ENCODE results near the gene MED12. TPM values are rescaled to one million over a fixed set of nuclear protein-coding genes. Genes with fewer than 3 reads are reported as not detected.

The MED12 gene
- total RNA-seq, 2 experiments from 2014 or later, result 49.0 to 50.2 TPM

DNA sequence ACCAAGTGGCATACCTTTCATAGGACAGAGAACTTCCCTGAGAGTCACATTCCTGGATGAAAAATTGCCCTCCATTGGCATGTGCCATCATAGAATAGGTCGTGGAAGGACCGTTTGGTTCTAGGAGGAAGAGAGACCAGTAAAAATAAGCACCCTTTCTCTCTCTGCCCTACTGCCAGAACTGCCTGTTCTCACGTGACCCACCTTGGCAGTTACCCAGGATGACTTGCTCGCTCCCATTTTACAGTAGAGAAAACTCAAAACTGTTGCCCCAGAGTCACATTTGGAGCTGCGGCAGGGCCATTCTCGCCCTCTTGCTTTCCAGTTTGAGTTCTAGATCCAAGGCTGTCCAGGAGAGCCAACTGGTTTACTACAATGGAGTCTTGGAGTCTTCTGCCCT, 25.1 kb downstream of the MED12 start:
- DNase-seq, result no peak
- POLR2A ChIA-PET, result no interaction called here
- H3K27ac Mint-ChIP-seq, result no peak overlapping the region
- no peak for ATAC-seq
- peaks cover 20% of the 10 kb centered on the region for H3K36me3 Mint-ChIP-seq (ENCODE audit: low read depth)
- CTCF ChIA-PET, result no interaction called here
- no peaks in the 10 kb centered on the region for H3K9me3 Mint-ChIP-seq (ENCODE audit: insufficient read depth)
- no peaks in the 10 kb centered on the region for H3K27me3 Mint-ChIP-seq (ENCODE audit: low read depth)
- peaks cover 20% of the 10 kb centered on the region for H3K4me1 Mint-ChIP-seq (ENCODE audit: low read depth)
- H3K4me3 Mint-ChIP-seq, result no peak overlapping the region

DNA sequence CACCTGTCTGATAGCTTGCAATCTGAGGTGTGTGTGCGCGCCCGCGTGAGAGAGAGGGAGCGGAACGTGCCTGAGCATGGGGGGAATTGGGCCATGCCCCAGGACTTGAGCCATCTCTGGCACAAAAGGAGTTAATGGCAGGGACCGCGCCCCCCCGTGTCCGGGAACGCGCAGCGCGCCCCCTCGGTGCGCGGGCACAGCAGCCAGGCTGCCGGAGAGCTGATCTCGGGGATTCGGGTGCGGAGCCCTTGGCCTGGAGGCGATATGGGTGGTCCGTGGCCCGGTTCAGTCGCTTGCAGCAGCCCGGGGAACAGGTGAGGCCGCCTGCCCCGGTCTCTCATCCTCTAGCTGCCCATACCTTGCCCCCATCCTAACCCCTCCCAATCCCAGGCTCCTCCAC, 26.3 kb downstream of the MED12 start, which contains the start of gene NLGN3:
Gene NLGN3, plus strand, starts transcription at position 191 of the 400 bp plus-strand sequence. CDS start 2,909 bp downstream, outside the sequence.
- no peak within 1 kb of the TSS for H3K27ac Mint-ChIP-seq
- H3K4me3 Mint-ChIP-seq, result no peak within 1 kb of the TSS
- H3K27me3 Mint-ChIP-seq (ENCODE audit: low read depth), result no peaks in the 10 kb centered on the region
- ChIA-PET CTCF (no interaction called here), POLR2A (no interaction called here)
- DNase-seq (no peak), ATAC-seq (no peak)
- peaks cover 16% of the 10 kb centered on the region for H3K4me1 Mint-ChIP-seq (ENCODE audit: low read depth)
- peaks cover 10% of the 10 kb centered on the region for H3K36me3 Mint-ChIP-seq (ENCODE audit: low read depth)
- H3K9me3 Mint-ChIP-seq (ENCODE audit: insufficient read depth), result no peaks in the 10 kb centered on the region

DNA sequence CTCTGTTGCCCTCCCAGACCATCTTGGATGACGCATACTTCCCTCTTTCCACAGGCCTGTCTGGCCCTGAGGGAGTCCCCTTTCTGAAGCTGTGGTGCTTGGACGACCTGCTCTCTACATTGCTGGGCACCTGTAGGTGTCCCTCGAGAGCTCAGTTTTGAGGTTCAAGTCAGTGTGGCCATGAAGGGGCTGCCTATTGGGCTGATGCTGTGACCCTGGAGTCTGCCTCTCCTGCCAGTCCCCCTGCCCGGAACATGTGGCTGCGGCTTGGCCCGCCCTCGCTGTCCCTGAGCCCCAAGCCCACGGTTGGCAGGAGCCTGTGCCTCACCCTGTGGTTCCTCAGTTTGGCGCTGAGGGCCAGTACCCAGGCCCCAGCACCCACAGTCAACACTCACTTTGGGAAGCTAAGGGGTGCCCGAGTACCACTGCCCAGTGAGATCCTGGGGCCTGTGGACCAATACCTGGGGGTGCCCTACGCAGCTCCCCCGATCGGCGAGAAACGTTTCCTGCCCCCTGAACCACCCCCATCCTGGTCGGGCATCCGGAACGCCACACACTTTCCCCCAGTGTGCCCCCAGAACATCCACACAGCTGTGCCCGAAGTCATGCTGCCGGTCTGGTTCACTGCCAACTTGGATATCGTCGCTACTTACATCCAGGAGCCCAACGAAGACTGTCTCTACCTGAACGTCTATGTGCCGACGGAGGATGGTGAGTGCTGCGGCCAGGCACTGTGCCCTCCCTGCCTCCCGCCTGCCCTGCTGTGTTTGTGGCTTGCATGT, 29.3 kb downstream of the MED12 start:
- DNase-seq (no peak), ATAC-seq (no peak)
- ChIA-PET POLR2A (no interaction called here), CTCF (no interaction called here)
- H3K27me3 Mint-ChIP-seq (ENCODE audit: low read depth), result no peaks in the 10 kb centered on the region
- H3K36me3 Mint-ChIP-seq (ENCODE audit: low read depth), result peaks cover 1% of the 10 kb centered on the region
- H3K9me3 Mint-ChIP-seq (ENCODE audit: insufficient read depth), result no peaks in the 10 kb centered on the region
- peaks cover 7% of the 10 kb centered on the region for H3K4me1 Mint-ChIP-seq (ENCODE audit: low read depth)
- H3K4me3 Mint-ChIP-seq, result no peak overlapping the region
- H3K27ac Mint-ChIP-seq, result no peak overlapping the region

DNA sequence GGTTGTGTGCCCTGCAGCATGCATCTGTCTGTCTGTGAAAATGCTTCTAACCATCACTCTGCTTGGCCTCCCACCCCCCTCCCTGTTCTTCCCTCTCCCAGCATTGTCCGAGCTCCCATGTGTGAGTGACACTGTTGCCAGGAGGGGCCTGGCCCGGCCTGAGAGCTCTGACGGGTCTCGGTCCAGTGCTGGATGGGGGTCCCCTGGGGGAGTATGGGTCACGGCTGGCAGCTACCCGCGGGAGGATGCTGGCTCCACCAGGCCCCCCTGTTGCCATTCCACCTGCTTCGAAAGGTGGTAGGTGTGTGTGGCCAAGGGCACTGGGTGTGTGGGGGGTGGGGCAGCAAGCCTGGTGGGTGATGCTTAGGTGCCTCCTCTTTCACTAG, 29.9 kb downstream of the MED12 start:
- DNase-seq, result no peak
- no peak overlapping the region for H3K27ac Mint-ChIP-seq
- H3K36me3 Mint-ChIP-seq (ENCODE audit: low read depth), result no peaks in the 10 kb centered on the region
- no peaks in the 10 kb centered on the region for H3K27me3 Mint-ChIP-seq (ENCODE audit: low read depth)
- ChIA-PET CTCF (interaction anchor here (0.6 kb wide), 1 partner anchor 58 kb away, joined by 3 read pairs; no protein-coding TSS in a partner anchor), POLR2A (no interaction called here)
- H3K4me1 Mint-ChIP-seq (ENCODE audit: low read depth), result peaks cover 7% of the 10 kb centered on the region
- H3K9me3 Mint-ChIP-seq (ENCODE audit: insufficient read depth), result no peaks in the 10 kb centered on the region
- no peak overlapping the region for H3K4me3 Mint-ChIP-seq
- ATAC-seq, result no peak

DNA sequence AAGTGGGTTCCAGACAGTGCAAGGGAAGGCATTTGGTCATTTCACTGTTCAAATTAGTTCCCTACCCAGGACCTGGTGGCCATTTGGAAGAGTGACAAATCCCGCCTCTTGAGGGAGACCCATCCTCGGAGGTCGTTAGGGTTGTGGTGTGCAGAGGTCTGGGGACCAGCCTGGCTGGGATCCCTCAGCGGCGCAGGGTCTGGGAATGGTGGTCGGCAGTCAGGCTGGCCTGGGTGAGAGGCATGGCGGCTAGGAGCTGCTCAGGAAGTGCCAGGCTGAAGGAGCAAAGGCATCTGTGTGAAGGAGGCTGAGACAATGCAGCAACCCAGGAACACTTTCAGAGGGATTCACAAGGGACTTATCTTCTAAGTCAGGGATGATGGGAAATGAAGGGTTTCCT, 33.0 kb downstream of the MED12 start:
- H3K27ac Mint-ChIP-seq, result no peak overlapping the region
- no peaks in the 10 kb centered on the region for H3K9me3 Mint-ChIP-seq (ENCODE audit: insufficient read depth)
- ATAC-seq, result no peak
- H3K4me1 Mint-ChIP-seq (ENCODE audit: low read depth), result peaks cover 2% of the 10 kb centered on the region
- no peaks in the 10 kb centered on the region for H3K36me3 Mint-ChIP-seq (ENCODE audit: low read depth)
- no peak overlapping the region for H3K4me3 Mint-ChIP-seq
- no peaks in the 10 kb centered on the region for H3K27me3 Mint-ChIP-seq (ENCODE audit: low read depth)
- no peak for DNase-seq
- POLR2A ChIA-PET, result interaction anchor here (0.6 kb wide), 1 partner anchor 156 kb away, joined by 3 read pairs; no protein-coding TSS in a partner anchor
- CTCF ChIA-PET, result no interaction called here

DNA sequence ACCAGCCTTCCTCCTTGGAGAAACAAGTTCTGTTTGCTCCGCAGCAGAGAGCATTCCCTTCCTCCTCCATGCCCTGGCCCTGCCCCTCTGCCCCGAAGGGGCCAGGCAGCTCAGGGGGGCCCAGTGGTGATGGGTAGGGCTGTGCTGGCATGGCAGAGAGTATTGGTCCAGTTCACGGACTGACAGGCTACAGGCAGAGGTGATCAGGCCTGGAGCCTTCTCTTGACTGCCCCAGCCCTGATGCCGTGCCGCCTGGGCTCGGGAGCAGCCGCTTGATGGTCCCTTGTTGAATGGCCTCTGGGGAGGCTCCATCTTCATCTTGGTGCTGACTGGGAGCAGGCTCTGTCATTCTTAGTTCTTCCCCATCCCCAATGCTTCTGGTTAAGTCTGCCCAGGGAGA, 35.8 kb downstream of the MED12 start:
- Mint-ChIP-seq H3K9me3 (ENCODE audit: insufficient read depth) (no peaks in the 10 kb centered on the region), H3K36me3 (ENCODE audit: low read depth) (no peaks in the 10 kb centered on the region), H3K27ac (no peak overlapping the region), H3K27me3 (ENCODE audit: low read depth) (no peaks in the 10 kb centered on the region), H3K4me1 (ENCODE audit: low read depth) (peaks cover 3% of the 10 kb centered on the region), H3K4me3 (no peak overlapping the region)
- ChIA-PET CTCF (no interaction called here), POLR2A (no interaction called here)
- DNase-seq (no peak), ATAC-seq (no peak)

DNA sequence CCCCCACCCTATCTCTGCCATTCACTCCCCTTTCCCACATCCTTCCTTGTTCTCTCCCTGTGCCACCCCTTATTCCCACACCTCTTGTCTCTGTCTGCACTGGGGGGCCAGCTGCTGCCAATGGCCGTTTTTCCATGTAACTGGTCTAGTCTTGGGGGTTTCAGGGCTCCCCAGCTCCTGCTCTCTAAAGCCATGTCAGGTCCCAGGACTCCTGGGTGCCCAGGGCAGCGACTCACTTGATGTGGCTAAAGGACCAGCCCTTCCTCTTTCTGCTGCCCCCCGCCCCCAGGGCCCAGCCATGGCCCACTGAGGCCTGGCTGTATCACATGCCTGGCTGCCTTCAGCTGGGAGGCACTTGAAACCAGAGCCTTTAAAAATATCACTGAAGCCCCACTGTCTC, 36.2 kb downstream of the MED12 start:
- H3K36me3 Mint-ChIP-seq (ENCODE audit: low read depth), result no peaks in the 10 kb centered on the region
- no peaks in the 10 kb centered on the region for H3K27me3 Mint-ChIP-seq (ENCODE audit: low read depth)
- DNase-seq, result no peak
- H3K9me3 Mint-ChIP-seq (ENCODE audit: insufficient read depth), result no peaks in the 10 kb centered on the region
- ATAC-seq, result no peak
- H3K4me1 Mint-ChIP-seq (ENCODE audit: low read depth), result peaks cover 7% of the 10 kb centered on the region
- no peak overlapping the region for H3K4me3 Mint-ChIP-seq
- ChIA-PET CTCF (no interaction called here), POLR2A (no interaction called here)
- no peak overlapping the region for H3K27ac Mint-ChIP-seq

DNA sequence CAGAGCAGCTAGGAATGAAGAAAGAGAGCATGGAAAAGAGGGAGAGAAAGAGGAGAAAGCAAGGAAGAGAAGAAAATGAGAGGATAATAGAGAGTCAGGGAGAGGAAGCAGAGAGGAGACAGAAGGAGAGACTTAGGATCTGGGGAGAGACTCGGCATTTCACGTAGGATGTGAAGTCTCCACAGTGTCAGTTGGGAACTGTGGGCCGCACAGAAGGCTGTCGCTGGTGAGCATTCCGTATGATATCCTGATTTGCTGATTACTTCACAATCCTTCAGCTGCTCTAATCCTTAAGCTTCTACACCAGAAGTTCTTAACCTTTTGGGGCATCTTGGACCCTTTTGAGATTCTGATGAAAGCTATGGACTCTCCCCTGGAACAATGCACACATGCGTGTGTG, 40.2 kb downstream of the MED12 start:
- CTCF ChIA-PET, result interaction anchor here (0.6 kb wide), 1 partner anchor 86 kb away, joined by 3 read pairs; no protein-coding TSS in a partner anchor
- no peaks in the 10 kb centered on the region for H3K27me3 Mint-ChIP-seq (ENCODE audit: low read depth)
- H3K36me3 Mint-ChIP-seq (ENCODE audit: low read depth), result peaks cover 2% of the 10 kb centered on the region
- no peak for ATAC-seq
- no peak overlapping the region for H3K27ac Mint-ChIP-seq
- peaks cover 7% of the 10 kb centered on the region for H3K4me1 Mint-ChIP-seq (ENCODE audit: low read depth)
- no peak overlapping the region for H3K4me3 Mint-ChIP-seq
- DNase-seq, result no peak
- POLR2A ChIA-PET, result no interaction called here
- H3K9me3 Mint-ChIP-seq (ENCODE audit: insufficient read depth), result no peaks in the 10 kb centered on the region

DNA sequence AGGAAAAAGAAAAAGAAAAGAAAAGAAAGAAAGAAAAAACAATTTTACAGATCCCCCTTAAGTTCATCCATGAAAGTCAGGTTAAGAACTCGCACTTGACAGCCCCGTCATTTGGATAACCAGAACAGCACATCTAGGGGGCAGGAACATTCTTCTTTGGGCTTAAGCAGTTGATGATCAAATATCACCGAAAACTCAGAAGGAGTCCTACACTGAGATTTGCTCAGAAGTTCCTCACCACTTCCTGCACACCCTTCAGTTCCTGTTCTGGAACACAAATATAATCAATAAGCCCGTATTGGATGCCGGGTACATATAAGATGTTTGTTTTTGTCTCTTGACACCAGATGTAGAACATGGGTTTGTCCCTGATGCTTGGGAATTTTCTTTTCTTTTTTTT, 40.9 kb downstream of the MED12 start:
- ATAC-seq (no peak), DNase-seq (no peak)
- no peaks in the 10 kb centered on the region for H3K27me3 Mint-ChIP-seq (ENCODE audit: low read depth)
- H3K9me3 Mint-ChIP-seq (ENCODE audit: insufficient read depth), result no peaks in the 10 kb centered on the region
- POLR2A ChIA-PET, result no interaction called here
- CTCF ChIA-PET, result interaction anchor here (0.6 kb wide), 1 partner anchor 87 kb away, joined by 3 read pairs; no protein-coding TSS in a partner anchor
- no peak overlapping the region for H3K4me3 Mint-ChIP-seq
- H3K4me1 Mint-ChIP-seq (ENCODE audit: low read depth), result peaks cover 7% of the 10 kb centered on the region
- peaks cover 4% of the 10 kb centered on the region for H3K36me3 Mint-ChIP-seq (ENCODE audit: low read depth)
- no peak overlapping the region for H3K27ac Mint-ChIP-seq

DNA sequence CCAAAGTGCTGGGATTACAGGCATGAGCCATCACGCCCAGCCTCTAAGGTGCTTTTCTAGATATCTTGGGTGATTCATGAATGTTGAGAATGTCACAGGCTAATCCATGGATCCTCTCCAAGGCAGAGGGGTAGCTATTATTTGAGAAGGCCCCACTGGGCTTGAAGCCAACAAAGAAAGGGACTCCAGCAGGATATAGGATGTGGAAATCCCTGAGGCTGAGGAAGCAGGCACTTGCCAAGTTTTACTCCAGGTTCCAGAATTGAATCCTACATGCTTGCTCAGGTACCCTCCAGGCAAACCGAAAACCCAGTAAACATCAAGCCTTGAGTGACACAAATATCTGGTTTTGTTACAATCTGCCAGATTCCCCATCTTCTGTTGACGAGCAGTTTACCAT, 42.1 kb downstream of the MED12 start:
- no peaks in the 10 kb centered on the region for H3K9me3 Mint-ChIP-seq (ENCODE audit: insufficient read depth)
- DNase-seq (no peak), ATAC-seq (no peak)
- no peak overlapping the region for H3K4me3 Mint-ChIP-seq
- ChIA-PET POLR2A (no interaction called here), CTCF (no interaction called here)
- H3K27me3 Mint-ChIP-seq (ENCODE audit: low read depth), result no peaks in the 10 kb centered on the region
- peaks cover 4% of the 10 kb centered on the region for H3K36me3 Mint-ChIP-seq (ENCODE audit: low read depth)
- H3K27ac Mint-ChIP-seq, result no peak overlapping the region
- H3K4me1 Mint-ChIP-seq (ENCODE audit: low read depth), result peaks cover 7% of the 10 kb centered on the region

DNA sequence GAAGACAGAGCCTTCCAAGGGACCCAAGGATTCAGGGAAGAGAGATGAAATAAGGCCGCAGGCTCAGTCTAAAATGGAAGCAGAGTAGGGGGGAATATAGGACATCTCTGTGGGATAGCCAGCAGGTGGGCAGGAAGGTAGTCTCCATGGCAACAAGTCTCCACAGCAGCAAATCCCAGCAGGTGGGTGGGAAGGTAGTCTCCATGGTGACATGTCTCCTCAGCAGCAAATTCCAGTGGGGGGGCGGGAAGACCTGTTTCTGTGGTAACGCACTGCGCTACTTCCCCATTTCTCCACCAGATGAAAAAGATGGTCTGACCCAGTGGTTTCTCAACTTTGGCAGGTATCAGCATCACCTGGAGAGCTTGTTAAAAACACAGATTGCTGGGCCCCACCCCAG, 44.6 kb downstream of the MED12 start:
- H3K4me3 Mint-ChIP-seq, result no peak overlapping the region
- ATAC-seq (no peak), DNase-seq (no peak)
- H3K27ac Mint-ChIP-seq, result no peak overlapping the region
- peaks cover 4% of the 10 kb centered on the region for H3K36me3 Mint-ChIP-seq (ENCODE audit: low read depth)
- POLR2A ChIA-PET, result no interaction called here
- H3K27me3 Mint-ChIP-seq (ENCODE audit: low read depth), result no peaks in the 10 kb centered on the region
- CTCF ChIA-PET, result interaction anchor here (1.1 kb wide), 1 partner anchor 34 kb away, joined by 3 read pairs; no protein-coding TSS in a partner anchor
- H3K9me3 Mint-ChIP-seq (ENCODE audit: insufficient read depth), result no peaks in the 10 kb centered on the region
- peaks cover 7% of the 10 kb centered on the region for H3K4me1 Mint-ChIP-seq (ENCODE audit: low read depth)

DNA sequence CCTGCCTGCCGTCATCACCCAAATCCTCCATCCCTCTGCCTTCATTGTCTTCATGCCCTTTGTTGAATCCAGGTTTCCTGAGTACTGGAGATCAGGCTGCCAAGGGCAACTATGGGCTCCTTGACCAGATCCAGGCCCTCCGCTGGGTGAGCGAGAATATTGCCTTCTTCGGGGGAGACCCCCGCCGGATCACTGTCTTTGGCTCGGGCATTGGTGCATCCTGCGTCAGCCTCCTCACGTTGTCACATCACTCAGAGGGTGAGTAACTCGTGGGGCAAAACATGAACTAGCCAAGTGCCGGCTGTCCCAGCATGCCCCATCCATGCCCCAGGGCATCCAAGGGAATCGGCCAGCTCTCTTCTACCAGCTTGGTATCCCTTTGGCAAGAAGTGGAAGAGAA, 45.7 kb downstream of the MED12 start:
- DNase-seq, result no peak
- Mint-ChIP-seq H3K4me1 (ENCODE audit: low read depth) (peaks cover 4% of the 10 kb centered on the region), H3K27me3 (ENCODE audit: low read depth) (no peaks in the 10 kb centered on the region), H3K9me3 (ENCODE audit: insufficient read depth) (no peaks in the 10 kb centered on the region), H3K4me3 (no peak overlapping the region), H3K36me3 (ENCODE audit: low read depth) (peaks cover 4% of the 10 kb centered on the region), H3K27ac (no peak overlapping the region)
- ChIA-PET CTCF (no interaction called here), POLR2A (no interaction called here)
- no peak for ATAC-seq

DNA sequence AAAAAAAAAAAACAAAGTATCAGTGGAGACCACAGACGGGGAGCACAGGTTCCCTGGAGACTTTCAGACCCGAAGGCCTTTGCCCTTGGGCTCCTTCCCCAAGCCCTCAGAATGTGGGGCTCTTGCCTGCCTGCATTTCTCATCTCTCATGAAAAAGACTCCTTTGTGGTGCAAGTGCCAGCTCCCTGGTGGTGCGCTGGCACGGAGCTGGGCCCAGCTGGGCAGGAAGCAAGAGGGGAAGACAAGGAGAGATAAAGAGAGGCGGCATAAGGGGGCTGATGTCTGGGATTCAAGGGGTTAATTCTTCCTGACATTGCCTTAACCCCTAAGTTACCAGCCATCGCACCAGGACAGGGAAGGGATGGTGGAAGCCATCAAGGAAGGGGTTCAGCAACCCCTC, 48.1 kb downstream of the MED12 start:
- H3K27me3 Mint-ChIP-seq (ENCODE audit: low read depth), result no peaks in the 10 kb centered on the region
- ATAC-seq, result no peak
- no peak overlapping the region for H3K4me3 Mint-ChIP-seq
- no peak for DNase-seq
- ChIA-PET POLR2A (no interaction called here), CTCF (no interaction called here)
- H3K9me3 Mint-ChIP-seq (ENCODE audit: insufficient read depth), result no peaks in the 10 kb centered on the region
- peaks cover 2% of the 10 kb centered on the region for H3K4me1 Mint-ChIP-seq (ENCODE audit: low read depth)
- no peak overlapping the region for H3K27ac Mint-ChIP-seq
- peaks cover 4% of the 10 kb centered on the region for H3K36me3 Mint-ChIP-seq (ENCODE audit: low read depth)

All from activated CD8-positive, alpha-beta T cell treated with anti-CD3 and anti-CD28 coated beads, Interleukin-2, amount 10 ng/mL, durations not matched to agents 7 days and 5 days (primary cell).